ENCODE results near the gene ZBTB40. TPM values are rescaled to one million over a fixed set of nuclear protein-coding genes. Genes with fewer than 3 reads are reported as not detected.

ZBTB40 gene
- polyA plus RNA-seq, 2 of the 4 experiments (the other 2 are of a cell fraction), result 6.2 to 7.0 TPM

DNA sequence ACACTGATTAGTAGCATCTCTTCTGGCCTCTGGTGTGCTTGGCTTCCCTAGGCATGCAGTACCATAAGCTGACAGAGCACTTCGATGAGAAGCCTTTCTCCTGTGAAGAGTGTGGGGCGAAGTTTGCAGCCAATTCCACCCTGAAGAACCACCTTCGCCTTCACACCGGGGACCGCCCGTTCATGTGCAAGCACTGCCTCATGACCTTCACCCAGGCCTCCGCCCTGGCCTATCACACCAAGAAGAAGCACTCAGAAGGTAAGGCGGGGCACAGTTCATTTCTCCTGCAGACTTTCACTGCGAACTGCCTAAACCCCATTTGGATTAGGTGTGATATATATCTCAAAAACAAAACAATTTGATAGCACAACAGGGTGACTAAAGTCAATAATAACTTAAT lies 61.2 kb downstream of the ZBTB40 start:
- no peak for FAIRE-seq
- Histone ChIP-seq H3K4me2 (no peak overlapping the region), H3K4me3 (no peak overlapping the region), H3K27ac (no peak overlapping the region), H3K4me1 (no peaks in the 10 kb centered on the region), H3K9me3 (no peaks in the 10 kb centered on the region)
- POLR2A ChIA-PET, result no interaction called here
- 94% methylated on average over 9 of the region's 9 CpGs for WGBS (ENCODE audit: missing lambda C conversion rate)
- no peak for ATAC-seq
- DNase-seq (ENCODE audit: low read depth in 1 of 2, low spot score in 1 of 2), result no peak
- CTCF ChIA-PET, result no interaction called here
- TF ChIP-seq JUNB (IDR thresholded peaks at IDR 0.05) (no peak), NPAS2 (CRISPR knock-in tag; IDR thresholded peaks at IDR 0.05; ENCODE audit: borderline replicate concordance) (no peak), ESRRA (IDR thresholded peaks at IDR 0.05; ENCODE audit: borderline replicate concordance, low read length) (no peak), HDAC2 (IDR thresholded peaks at IDR 0.05) (no peak), HOXA7 (CRISPR knock-in tag; IDR thresholded peaks at IDR 0.05) (no peak), MYC (IDR thresholded peaks at IDR 0.05; ENCODE audit: borderline replicate concordance, low read length) (no peak), RFX5 (IDR thresholded peaks at IDR 0.05) (no peak), RCOR1 (IDR thresholded peaks at IDR 0.05; ENCODE audit: low read depth, low read length) (no peak), MAFK (IDR thresholded peaks at IDR 0.05; ENCODE audit: partially characterized antibody) (no peak), TP53 (CRISPR knock-in tag; IDR thresholded peaks at IDR 0.05) (no peak), NFE2L2 (conservative IDR thresholded peaks at IDR 0.05; ENCODE audit: low read length) (no peak), ZNF302 (CRISPR knock-in tag; IDR thresholded peaks at IDR 0.05) (no peak), EHF (CRISPR knock-in tag; IDR thresholded peaks at IDR 0.05) (no peak)
- TF ChIP-seq, protein P1, sequence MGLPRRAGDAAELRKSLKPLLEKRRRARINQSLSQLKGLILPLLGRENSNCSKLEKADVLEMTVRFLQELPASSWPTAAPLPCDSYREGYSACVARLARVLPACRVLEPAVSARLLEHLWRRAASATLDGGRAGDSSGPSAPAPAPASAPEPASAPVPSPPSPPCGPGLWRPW (IDR thresholded peaks at IDR 0.05), result no peak
- TF ChIP-seq, protein P2, sequence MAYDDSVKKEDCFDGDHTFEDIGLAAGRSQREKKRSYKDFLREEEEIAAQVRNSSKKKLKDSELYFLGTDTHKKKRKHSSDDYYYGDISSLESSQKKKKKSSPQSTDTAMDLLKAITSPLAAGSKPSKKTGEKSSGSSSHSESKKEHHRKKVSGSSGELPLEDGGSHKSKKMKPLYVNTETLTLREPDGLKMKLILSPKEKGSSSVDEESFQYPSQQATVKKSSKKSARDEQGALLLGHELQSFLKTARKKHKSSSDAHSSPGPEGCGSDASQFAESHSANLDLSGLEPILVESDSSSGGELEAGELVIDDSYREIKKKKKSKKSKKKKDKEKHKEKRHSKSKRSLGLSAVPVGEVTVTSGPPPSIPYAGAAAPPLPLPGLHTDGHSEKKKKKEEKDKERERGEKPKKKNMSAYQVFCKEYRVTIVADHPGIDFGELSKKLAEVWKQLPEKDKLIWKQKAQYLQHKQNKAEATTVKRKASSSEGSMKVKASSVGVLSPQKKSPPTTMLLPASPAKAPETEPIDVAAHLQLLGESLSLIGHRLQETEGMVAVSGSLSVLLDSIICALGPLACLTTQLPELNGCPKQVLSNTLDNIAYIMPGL (CRISPR knock-in tag; IDR thresholded peaks at IDR 0.05; ENCODE audit: borderline replicate concordance), result no peak
- TF ChIP-seq, protein P3, sequence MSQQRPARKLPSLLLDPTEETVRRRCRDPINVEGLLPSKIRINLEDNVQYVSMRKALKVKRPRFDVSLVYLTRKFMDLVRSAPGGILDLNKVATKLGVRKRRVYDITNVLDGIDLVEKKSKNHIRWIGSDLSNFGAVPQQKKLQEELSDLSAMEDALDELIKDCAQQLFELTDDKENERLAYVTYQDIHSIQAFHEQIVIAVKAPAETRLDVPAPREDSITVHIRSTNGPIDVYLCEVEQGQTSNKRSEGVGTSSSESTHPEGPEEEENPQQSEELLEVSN (IDR thresholded peaks at IDR 0.05; ENCODE audit: borderline replicate concordance, low read depth), result no peak

DNA sequence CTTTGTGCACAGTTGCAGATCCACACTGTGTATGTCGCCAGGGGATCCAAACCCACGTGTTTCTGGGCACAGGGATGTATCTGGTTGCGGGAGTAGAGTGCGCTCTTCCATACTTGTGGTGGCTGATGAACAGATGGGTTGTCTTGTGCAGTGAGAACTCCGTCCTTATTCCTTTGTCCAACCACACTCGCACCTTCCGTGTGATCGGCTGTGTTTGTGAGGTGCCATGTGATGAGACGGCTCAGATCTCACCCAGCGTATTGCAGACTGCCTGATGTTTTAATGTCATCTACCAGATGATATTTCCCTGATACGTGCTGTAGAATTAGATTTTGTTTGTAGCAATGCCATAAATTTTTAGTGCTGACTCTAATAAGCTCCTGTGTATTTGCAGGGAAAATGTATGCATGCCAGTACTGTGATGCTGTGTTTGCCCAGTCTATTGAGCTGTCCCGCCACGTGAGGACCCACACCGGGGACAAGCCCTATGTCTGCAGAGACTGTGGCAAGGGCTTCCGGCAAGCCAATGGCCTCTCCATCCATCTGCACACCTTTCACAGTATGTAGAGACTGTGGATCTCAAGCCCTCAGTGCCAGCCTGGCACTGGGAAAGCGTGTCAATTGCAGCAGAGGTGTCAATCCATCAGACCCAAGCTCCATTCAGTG lies 65.4 kb downstream of the ZBTB40 start:
- H3K27ac ChIP-seq, result no peak overlapping the region
- H3K4me2 ChIP-seq, result no peak overlapping the region
- no peaks in the 10 kb centered on the region for H3K9me3 ChIP-seq
- no peaks in the 10 kb centered on the region for H3K4me1 ChIP-seq
- H3K4me3 ChIP-seq, result no peak overlapping the region
- no peak for DNase-seq (ENCODE audit: low read depth in 1 of 2, low spot score in 1 of 2)
- 95% methylated on average over 15 of the region's 16 CpGs for WGBS (ENCODE audit: missing lambda C conversion rate)
- CTCF ChIA-PET, result interaction anchor here (1.2 kb wide), 1 partner anchor 10 kb away, joined by 3 read pairs; no protein-coding TSS in a partner anchor
- no peak for ATAC-seq
- no peak for FAIRE-seq
- TF ChIP-seq NR3C1 (IDR thresholded peaks at IDR 0.05) (no peak), HOXB5 (CRISPR knock-in tag; IDR thresholded peaks at IDR 0.05) (no peak), FOXS1 (CRISPR knock-in tag; IDR thresholded peaks at IDR 0.05) (no peak), MAFK (IDR thresholded peaks at IDR 0.05; ENCODE audit: partially characterized antibody) (no peak), POLR2AphosphoS2 (conservative IDR thresholded peaks at IDR 0.05; ENCODE audit: low read length) (no peak), ZNF302 (CRISPR knock-in tag; IDR thresholded peaks at IDR 0.05) (no peak), KDM5A (IDR thresholded peaks at IDR 0.05) (no peak), KDM1A (IDR thresholded peaks at IDR 0.05; ENCODE audit: low read depth) (no peak), JUN (IDR thresholded peaks at IDR 0.05) (no peak), RCOR1 (IDR thresholded peaks at IDR 0.05; ENCODE audit: low read depth, low read length) (no peak), TFCP2L1 (CRISPR knock-in tag; IDR thresholded peaks at IDR 0.05) (no peak), NPAS2 (CRISPR knock-in tag; IDR thresholded peaks at IDR 0.05; ENCODE audit: borderline replicate concordance) (no peak), RARB (CRISPR knock-in tag; IDR thresholded peaks at IDR 0.05) (no peak), FOSB (CRISPR knock-in tag; IDR thresholded peaks at IDR 0.05) (no peak), HOXA7 (CRISPR knock-in tag; IDR thresholded peaks at IDR 0.05) (no peak)
- TF ChIP-seq, protein P3 (IDR thresholded peaks at IDR 0.05; ENCODE audit: borderline replicate concordance, low read depth), result no peak
- TF ChIP-seq, protein P4, sequence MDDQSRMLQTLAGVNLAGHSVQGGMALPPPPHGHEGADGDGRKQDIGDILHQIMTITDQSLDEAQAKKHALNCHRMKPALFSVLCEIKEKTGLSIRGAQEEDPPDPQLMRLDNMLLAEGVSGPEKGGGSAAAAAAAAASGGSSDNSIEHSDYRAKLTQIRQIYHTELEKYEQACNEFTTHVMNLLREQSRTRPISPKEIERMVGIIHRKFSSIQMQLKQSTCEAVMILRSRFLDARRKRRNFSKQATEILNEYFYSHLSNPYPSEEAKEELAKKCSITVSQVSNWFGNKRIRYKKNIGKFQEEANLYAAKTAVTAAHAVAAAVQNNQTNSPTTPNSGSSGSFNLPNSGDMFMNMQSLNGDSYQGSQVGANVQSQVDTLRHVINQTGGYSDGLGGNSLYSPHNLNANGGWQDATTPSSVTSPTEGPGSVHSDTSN (IDR thresholded peaks at IDR 0.05), result no peak
- TF ChIP-seq, protein P5, sequence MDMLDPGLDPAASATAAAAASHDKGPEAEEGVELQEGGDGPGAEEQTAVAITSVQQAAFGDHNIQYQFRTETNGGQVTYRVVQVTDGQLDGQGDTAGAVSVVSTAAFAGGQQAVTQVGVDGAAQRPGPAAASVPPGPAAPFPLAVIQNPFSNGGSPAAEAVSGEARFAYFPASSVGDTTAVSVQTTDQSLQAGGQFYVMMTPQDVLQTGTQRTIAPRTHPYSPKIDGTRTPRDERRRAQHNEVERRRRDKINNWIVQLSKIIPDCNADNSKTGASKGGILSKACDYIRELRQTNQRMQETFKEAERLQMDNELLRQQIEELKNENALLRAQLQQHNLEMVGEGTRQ (IDR thresholded peaks at IDR 0.05), result no peak
- TF ChIP-seq, protein P6, sequence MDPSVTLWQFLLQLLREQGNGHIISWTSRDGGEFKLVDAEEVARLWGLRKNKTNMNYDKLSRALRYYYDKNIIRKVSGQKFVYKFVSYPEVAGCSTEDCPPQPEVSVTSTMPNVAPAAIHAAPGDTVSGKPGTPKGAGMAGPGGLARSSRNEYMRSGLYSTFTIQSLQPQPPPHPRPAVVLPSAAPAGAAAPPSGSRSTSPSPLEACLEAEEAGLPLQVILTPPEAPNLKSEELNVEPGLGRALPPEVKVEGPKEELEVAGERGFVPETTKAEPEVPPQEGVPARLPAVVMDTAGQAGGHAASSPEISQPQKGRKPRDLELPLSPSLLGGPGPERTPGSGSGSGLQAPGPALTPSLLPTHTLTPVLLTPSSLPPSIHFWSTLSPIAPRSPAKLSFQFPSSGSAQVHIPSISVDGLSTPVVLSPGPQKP (IDR thresholded peaks at IDR 0.05; ENCODE audit: low read depth, low read length), result no peak
- TF ChIP-seq, protein P1 (IDR thresholded peaks at IDR 0.05), result no peak
- POLR2A ChIA-PET, result no interaction called here
